Chondrocyte (in vitro differentiated cells): ENCODE results near the gene SPTLC3. TPM values are rescaled to one million over a fixed set of nuclear protein-coding genes. Genes with fewer than 3 reads are reported as not detected.

ENCODE experiments used
- DNase-seq: peaks from one replicate; pipeline ENCODE4 v3.0.0; 2021; ENCODE audit warnings: mixed read lengths, low spot score
- H3K27ac Mint-ChIP-seq: one replicate; pipeline ENCODE4 v1.8.0; 2021; ENCODE audit warnings: mild to moderate bottlenecking, moderate library complexity, mixed read lengths; ENCODE audit not compliant: unreplicated experiment
- H3K27me3 Mint-ChIP-seq: 2 replicates; pipeline ENCODE4 v1.8.0; 2021; ENCODE audit warnings: low read depth, mixed read lengths
- H3K36me3 Mint-ChIP-seq: 2 replicates; pipeline ENCODE4 v1.8.0; 2021; ENCODE audit warnings: low read depth, mixed read lengths
- H3K4me1 Mint-ChIP-seq: 2 replicates; pipeline ENCODE4 v1.8.0; 2021; ENCODE audit warnings: low read depth, mild to moderate bottlenecking, mixed read lengths
- H3K4me3 Mint-ChIP-seq: one replicate; pipeline ENCODE4 v1.8.0; 2021; ENCODE audit warnings: mild to moderate bottlenecking, moderate library complexity, mixed read lengths; ENCODE audit not compliant: unreplicated experiment
- H3K9me3 Mint-ChIP-seq: 2 replicates; pipeline ENCODE4 v1.8.0; 2021; ENCODE audit warnings: low read depth, mixed read lengths
- total RNA-seq: library from RNA; stranded (reverse); gene quantifications from 3 replicates; pipeline ENCODE4 v1.2.1, GENCODE V29; 2021
- TF ChIP-seq, protein P1 (sequence below): fragments of 200-600 bp; sonication (generic); IDR thresholded peaks from 2 replicates; pipeline ENCODE4 v1.5.0; 2021; ENCODE audit warnings: antibody characterized with exemption, mild to moderate bottlenecking, moderate library complexity

The SPTLC3 gene
- total RNA-seq, 1 donor from 2014 or later, result 5.0 TPM

DNA sequence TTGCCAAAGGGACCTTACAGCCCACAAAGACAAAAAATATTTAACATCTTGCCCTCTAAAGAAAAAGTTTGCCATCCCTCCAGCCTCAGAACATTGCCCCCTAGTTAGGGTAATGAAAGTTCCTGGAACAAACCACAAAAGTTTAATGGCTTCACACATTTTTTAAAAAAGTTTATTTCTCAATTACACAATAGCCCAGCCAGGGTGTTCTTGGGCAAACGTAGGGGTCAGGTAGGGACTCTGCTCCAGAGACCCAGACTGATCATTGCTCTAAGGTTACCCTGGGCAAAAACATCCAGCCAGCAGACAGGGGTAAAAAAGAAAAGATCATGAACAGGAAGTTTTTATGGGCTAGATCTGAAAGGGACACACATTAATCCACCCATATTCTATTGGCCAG, 207.8 kb downstream of the SPTLC3 start:
- peaks cover 12% of the 10 kb centered on the region for H3K4me1 Mint-ChIP-seq
- no peak for DNase-seq
- no peak overlapping the region for H3K4me3 Mint-ChIP-seq
- H3K27ac Mint-ChIP-seq, result no peak overlapping the region
- peaks cover 67% of the 10 kb centered on the region for H3K27me3 Mint-ChIP-seq
- no peaks in the 10 kb centered on the region for H3K36me3 Mint-ChIP-seq
- TF ChIP-seq, protein P1, sequence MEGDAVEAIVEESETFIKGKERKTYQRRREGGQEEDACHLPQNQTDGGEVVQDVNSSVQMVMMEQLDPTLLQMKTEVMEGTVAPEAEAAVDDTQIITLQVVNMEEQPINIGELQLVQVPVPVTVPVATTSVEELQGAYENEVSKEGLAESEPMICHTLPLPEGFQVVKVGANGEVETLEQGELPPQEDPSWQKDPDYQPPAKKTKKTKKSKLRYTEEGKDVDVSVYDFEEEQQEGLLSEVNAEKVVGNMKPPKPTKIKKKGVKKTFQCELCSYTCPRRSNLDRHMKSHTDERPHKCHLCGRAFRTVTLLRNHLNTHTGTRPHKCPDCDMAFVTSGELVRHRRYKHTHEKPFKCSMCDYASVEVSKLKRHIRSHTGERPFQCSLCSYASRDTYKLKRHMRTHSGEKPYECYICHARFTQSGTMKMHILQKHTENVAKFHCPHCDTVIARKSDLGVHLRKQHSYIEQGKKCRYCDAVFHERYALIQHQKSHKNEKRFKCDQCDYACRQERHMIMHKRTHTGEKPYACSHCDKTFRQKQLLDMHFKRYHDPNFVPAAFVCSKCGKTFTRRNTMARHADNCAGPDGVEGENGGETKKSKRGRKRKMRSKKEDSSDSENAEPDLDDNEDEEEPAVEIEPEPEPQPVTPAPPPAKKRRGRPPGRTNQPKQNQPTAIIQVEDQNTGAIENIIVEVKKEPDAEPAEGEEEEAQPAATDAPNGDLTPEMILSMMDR, result no peak
- no peaks in the 10 kb centered on the region for H3K9me3 Mint-ChIP-seq

Other genes starting within 250 kb of the SPTLC3 start
- gene ISM1, start 212.3 kb downstream of the SPTLC3 start, total RNA-seq, result 0.31 to 1.2 TPM (median 0.97 TPM) in 3 replicates